UCSD-AML1 (cell line): ENCODE measurements around the gene OAS3.
"Not testable (repeated sequence)": the region's sequence is repeated elsewhere in the genome, so short reads cannot be mapped to it uniquely, and the experiment has no call there.

Source experiments
- DNase-seq: peaks from one replicate; lab custom pipeline; 2025; ENCODE audit not compliant: unreplicated experiment; lab: John Stamatoyannopoulos, UW

Gene OAS3, protein sequence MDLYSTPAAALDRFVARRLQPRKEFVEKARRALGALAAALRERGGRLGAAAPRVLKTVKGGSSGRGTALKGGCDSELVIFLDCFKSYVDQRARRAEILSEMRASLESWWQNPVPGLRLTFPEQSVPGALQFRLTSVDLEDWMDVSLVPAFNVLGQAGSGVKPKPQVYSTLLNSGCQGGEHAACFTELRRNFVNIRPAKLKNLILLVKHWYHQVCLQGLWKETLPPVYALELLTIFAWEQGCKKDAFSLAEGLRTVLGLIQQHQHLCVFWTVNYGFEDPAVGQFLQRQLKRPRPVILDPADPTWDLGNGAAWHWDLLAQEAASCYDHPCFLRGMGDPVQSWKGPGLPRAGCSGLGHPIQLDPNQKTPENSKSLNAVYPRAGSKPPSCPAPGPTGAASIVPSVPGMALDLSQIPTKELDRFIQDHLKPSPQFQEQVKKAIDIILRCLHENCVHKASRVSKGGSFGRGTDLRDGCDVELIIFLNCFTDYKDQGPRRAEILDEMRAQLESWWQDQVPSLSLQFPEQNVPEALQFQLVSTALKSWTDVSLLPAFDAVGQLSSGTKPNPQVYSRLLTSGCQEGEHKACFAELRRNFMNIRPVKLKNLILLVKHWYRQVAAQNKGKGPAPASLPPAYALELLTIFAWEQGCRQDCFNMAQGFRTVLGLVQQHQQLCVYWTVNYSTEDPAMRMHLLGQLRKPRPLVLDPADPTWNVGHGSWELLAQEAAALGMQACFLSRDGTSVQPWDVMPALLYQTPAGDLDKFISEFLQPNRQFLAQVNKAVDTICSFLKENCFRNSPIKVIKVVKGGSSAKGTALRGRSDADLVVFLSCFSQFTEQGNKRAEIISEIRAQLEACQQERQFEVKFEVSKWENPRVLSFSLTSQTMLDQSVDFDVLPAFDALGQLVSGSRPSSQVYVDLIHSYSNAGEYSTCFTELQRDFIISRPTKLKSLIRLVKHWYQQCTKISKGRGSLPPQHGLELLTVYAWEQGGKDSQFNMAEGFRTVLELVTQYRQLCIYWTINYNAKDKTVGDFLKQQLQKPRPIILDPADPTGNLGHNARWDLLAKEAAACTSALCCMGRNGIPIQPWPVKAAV

DNA sequence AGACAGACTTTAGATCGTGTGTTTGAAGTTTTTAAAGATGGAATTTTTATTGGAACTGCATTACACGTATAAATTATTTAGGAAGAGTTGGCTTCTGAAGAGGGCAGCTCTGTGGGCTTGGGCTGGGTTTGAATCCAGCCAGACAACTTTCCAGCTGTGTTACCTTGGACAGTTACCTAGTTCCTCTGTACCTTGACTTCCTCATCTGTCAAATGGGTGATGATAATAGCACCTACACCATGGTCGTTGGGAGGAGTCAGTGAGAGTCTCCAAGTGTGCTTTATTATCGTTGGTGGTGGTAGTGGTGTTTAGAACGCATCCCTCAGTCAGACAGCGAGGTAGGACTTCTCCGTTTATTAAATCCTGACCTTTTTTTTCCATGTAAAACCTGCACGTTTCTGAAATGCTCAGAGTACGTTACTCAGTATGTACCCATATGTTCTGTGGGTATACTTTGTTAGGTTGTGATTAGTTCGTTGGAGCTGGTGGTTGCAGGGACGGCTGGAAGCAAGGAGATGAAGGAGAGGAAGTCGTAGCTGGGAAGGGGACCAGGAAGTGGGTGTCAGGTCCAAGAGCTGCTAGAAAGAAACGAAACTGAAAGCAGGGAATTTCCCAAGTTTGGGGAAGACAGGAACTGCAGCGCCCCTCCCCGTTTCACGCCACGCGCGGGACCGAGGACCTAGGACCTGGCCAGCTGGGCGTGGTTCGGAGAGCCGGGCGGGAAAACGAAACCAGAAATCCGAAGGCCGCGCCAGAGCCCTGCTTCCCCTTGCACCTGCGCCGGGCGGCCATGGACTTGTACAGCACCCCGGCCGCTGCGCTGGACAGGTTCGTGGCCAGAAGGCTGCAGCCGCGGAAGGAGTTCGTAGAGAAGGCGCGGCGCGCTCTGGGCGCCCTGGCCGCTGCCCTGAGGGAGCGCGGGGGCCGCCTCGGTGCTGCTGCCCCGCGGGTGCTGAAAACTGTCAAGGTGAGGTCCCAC lies at the start of gene OAS3:
Gene OAS3 (plus strand): TSS at position 734 of the 979 bp plus-strand sequence. CDS start 57 bp downstream, at position 791.
- peak; percentile 93 for DNase-seq

DNA sequence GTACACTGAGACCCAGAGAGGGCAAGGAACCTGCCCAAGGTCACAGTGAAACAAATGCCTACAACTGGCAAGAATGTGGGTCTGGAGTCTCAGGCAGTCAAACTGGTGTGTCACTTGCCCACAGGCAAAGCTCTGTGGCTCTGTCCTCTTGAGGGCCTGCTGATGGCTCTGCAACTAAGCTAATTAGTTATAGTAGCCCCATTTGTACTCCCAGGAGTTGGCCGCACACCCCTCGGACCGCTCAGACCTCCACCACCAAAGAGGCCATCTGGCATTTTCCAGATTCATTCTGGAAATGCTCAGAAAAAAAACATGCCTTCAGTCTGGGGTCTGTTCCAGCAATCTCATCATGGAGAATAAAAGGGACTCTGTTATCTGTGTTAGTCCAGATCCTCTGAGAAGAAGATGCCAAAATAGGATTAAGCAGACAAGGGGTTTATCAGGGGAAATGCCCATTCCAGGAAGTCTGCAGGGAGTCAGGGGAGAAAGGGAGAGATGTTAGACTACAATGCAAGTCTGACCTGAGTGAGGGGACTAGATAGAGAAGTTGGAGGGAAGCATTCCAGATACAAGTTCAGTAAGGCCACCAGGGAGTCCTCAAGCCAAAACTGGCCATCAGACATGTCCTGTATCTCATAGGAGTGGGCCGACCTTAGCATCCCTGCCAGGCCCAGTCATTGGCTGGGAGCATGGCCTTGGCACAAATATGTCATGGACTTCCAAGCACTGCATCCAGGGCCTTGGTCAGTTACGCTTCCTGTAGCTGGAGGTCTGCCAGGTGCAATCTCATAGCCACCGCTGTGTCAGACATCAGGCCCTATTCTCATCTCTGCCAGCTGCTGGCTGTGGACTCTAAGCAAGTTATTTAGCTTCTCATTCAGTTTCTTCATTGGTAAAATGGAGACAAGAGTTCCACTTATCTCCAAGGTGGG lies 46.9 kb upstream of the OAS3 start:
- no peak for DNase-seq

DNA sequence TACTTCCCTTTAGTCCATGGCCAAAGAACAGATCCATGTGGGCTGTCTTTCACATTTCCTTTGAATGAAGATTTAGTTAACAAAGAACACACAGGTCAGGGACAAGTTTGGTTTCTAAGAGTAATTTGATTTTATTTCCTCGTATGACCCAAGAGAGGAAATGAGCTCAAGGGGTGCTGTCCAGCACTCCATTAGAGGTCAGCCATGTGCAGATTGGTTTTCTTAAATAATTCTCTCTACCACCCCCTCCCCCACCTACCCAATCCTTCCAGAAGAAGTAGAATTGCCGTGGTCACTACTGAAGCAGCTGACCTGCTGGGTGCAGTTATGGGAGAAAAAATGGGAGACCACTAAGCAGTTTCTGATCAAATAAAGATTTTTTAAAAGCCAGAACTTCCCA lies 45.4 kb upstream of the OAS3 start:
- no peak for DNase-seq

DNA sequence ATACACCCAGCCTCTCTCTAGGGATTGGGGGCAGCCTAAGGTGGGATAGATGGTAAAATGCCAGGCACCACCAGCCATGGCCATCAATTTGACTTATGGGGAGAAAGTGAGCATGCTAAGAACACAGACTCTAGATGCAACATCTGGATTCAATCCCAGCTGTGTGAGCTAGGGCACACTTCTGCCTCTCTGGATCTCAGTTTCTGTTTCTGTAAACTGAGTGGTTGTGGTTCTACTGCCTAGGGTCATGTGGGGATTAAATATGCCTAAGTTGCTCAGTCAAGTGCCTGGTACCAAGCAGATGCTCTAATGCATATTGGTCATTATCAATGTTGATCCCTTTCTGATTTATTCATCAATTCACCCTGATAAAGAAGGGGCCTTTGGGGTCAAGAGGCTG lies 44.1 kb upstream of the OAS3 start:
- no peak for DNase-seq

DNA sequence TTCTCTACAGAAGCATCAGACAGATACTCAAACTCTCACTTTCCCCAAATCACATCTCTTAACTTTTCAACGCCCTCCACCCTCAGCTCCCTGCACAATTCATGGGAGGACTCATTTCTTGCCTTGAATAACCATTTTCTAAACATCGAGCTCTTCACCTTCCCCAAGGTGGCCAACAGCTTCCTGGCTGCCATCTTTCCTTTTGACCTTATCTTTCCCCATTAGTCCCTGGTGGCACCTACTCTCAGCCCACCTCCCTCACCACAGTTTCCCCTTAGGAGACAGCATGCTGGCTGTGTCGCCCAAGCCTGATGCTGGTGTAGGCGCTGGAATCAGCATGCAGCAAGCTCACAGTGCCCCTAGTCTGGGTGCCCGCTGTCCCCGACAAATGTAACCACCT lies 39.9 kb upstream of the OAS3 start:
- no peak for DNase-seq

DNA sequence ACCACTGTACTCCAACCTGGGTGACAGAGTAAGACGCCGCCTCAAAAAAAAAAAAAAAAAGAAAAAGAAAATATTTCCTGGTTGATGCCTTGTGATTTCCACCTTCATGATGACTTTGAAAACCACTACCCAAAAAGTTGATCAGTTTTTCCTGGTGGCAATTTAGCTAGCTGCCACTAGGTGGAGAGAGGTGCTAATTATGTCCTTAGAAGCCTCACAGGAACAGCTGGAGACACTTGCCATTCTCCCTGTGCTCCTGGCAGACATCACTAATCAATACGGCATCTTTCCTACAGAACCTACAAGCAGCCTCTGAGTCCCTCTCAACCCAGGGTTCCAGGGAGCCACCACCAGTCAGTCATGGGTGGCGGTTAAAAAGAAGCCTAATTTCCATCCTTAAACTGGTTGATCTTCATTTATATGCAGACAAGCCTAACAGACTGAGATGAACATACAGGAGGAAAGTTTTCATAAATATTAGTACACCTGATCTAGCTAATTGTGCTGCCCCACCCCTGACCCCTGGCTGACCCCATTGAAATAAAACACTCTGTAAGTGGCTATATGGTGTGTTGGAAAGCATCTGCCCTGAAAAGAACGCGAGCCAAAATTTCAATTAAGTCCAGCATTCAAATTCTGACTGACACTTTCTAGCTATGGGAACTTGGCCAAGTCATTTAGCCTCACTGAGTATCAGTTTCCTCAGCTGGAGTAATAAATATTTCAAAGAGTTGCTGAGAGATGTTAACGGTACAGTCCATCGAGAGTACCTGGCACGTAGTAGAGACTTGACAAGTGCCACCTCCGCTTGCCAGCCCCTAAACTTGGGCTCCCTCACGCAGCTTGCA lies 37.8 kb upstream of the OAS3 start:
- no peak for DNase-seq

DNA sequence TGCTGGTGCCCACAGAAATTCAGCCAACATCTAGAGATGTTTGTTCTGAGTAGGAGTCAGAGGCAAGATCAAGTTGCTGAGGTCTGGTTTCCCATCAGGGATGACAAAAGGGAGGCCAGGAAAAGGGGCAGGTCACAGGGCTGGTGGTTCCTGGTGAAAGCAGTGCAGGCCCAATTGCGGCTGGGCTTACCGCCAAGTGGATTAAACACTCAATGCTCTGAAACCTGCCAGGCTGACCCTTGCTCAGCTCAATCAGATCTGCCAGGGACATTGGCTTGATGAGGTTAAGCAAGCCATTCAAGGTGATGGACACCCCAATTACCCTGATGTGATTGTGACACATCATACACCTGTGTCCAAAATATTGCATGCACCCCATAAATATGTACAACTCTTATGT lies 37.0 kb upstream of the OAS3 start:
- DNase-seq: no peak

DNA sequence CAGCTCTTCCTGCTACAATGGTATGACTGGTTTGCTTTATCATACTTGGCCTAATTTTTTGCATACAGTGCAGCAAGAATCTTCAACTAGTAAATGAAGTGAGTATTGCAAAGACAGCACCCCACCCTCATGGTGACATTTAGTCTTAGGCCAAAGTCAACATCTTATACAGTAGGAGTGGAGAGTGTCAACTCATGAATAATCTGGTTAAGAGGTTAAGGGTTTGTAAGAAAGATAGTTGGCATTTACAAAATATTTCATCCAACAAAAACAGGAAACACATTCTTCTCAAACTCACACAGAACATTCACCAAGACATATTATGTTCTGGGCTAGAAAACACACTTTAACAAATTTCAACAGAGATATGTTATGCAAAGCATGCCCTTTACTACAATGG lies 33.7 kb upstream of the OAS3 start:
- no peak for DNase-seq

DNA sequence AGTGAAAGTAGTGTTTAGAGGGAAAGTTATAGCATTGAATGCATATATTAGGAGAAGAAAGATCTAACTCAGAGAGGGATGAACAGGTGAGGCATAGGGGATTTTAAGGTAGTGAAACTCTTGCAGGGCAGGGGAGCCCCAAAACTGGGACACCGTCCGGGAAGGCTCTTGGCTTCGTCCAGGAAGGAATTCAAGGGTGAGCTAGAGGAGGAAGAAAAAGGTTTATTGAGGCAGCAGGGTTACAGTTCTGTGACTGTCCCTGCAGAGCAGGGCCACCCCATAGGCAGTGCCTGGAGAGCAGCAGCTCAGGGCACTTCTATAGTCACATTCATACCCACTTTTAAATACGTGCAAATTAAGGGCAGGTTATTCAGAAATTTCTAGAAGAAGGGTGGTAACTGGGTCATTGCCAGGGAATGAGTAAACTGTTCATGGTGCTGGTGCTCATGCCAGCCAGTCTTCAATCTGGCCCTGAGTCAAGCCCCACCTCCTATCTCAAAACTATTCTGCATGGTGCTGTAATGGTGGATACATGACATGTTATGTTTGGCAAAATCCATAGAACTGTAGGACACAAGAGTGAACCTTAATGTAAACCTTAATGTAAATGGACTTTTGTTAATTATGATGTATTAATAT lies 32.7 kb upstream of the OAS3 start:
- no peak for DNase-seq

DNA sequence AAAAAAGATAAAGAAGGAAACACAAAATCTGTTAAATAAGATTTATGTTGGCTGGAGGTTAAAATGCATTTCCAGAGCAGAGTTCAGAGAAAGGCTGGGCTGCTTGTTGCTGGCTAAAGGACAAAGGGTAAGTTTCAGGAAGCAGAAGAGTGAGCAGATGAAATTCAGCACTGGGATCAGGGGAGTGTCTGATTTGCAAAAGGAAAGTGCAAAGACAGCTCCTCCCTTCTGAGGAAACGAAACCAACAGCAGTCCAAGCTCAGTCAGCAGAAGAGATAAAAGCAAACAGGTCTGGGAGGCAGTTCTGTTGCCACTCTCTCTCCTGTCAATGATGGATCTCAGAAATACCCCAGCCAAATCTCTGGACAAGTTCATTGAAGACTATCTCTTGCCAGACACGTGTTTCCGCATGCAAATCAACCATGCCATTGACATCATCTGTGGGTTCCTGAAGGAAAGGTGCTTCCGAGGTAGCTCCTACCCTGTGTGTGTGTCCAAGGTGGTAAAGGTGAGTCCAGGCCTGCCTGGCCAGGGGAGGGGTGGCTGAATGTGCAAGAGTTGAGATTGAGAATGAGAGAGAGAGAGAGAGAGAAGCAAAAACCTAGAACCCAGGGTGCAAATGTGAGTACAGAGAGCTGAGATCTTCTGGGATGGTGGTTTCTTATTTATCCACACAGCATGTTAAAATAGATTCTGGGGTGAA lies 31.4 kb upstream of the OAS3 start, which contains the start of gene OAS1:
Gene OAS1 (plus strand): TSS at position 251 of the 703 bp plus-strand sequence. CDS start 78 bp downstream, at position 329.
- no peak for DNase-seq

DNA sequence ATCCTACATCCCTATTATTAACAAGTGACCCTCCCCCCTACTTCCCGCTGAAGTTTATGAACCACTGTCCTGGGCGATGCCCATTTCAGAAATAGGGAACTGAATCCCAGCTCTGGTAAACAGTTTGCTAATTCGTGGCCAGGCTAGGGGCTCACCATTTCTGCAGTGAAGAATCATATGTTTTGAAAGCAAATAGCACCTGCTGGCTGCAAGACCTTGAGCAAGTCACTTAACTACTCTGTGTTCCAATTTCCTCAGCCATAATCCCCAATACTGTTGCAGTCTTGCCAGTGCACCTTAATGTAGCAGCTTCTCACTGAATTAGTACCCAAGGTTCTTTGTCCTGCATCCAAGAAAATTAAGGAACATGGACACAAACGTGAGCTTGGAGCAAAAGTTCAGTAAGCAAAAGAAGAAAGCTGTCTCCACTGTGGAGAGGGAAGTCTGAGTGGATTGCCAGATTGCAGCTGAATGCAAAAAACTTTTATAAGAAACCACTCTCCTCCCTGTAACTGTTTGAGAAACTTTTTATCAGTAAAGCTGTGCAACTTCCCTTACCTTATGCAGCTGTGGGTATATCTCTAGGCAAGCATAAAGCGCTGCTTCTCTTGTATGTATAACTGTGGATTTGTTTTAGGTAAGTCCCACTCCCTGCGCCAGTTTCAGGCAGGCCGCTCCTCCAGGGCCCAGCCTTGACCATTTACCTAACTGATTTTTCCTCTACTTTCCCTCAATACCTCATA lies 30.7 kb upstream of the OAS3 start:
- no peak for DNase-seq

DNA sequence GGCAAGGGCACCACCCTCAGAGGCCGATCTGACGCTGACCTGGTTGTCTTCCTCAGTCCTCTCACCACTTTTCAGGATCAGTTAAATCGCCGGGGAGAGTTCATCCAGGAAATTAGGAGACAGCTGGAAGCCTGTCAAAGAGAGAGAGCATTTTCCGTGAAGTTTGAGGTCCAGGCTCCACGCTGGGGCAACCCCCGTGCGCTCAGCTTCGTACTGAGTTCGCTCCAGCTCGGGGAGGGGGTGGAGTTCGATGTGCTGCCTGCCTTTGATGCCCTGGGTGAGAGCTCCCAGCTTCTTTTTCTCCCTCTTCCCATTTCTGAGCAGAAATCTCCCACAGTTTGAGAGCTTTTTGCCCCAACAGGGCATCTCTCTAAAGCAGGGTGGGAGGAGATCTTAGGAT lies 29.7 kb upstream of the OAS3 start:
- no peak for DNase-seq

DNA sequence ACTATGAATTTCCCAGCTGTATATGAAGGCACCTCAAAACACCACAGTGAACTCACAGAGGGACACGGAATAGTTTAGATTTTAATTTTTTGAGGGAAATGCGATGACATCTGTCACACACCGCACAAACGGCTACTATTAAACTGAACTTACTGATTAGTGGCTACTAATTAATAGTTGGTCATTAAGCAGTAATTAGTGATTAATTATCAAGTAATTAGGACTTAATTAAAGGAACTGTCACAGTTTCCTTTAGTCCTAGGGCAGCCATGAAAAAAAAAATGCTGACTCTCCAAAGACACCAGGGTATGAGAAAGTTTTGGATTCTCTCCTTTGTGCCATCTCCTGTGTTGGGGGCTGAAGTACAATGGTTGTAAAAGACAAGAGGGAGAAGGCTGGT lies 28.6 kb upstream of the OAS3 start:
- no peak for DNase-seq

DNA sequence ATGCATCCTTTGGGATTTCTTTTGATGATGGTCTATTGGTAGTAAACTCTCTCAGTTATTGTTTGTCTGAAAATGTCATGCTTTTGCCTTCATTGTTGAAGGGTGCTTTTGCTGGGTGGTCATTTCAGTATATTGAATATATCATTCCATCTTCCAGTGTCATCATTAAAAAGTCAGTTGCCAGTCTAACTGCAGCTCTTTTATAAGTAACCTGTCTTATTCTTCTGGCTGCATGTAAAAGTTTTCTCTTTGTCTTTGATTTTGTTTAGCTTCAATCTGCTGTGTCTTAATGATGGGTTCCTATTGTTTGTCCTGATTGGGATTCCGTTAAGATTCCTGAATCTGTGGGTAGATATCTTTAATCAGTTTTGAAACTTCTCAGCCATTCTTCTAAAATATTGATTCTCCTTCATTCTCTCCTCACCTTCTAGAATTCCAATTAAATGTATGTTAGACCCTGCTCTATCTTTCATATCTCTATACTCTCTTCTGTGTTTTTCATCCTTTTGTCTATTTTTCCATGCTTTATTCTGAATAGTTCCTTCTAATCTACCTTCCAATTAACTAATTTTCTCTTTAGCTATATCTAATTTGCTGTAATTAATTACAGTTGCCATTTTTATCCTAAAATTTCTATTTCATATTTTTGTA lies 25.1 kb upstream of the OAS3 start:
- no peak for DNase-seq

DNA sequence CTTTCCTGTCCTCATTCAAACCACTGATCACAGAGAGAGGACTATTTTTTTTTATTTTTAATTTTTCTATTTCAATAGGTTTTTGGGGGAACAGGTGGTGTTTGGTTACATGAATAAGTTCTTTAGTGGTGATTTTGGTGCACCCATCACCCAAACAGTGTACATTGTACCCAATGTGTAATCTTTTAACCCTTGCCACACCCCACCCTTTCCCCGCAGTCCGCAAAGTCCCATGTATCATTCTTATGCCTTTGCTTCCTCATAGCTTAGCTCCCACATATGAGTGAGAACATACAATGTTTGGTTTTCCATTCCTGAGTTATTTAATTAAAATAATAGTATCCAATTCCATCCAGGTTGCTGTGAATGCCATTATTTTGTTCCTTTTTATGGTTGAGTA lies 24.4 kb upstream of the OAS3 start:
- not testable (repeated sequence) for DNase-seq

DNA sequence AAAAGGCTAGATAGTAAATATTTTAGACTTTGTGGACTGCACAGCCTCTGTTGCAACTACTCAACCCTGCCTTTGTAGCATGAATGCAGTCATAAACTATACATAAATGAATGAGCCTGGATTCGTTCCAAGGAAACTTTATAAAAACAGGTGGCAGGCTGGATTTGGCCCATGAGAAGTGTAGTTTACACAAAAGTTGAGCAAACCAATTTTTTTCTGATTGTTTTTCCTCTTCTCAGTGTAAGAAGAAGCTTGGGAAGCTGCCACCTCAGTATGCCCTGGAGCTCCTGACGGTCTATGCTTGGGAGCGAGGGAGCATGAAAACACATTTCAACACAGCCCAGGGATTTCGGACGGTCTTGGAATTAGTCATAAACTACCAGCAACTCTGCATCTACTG lies 22.0 kb upstream of the OAS3 start:
- DNase-seq: no peak
